ENCODE results near the gene DVL2.

- TF ChIP-seq, protein P1, sequence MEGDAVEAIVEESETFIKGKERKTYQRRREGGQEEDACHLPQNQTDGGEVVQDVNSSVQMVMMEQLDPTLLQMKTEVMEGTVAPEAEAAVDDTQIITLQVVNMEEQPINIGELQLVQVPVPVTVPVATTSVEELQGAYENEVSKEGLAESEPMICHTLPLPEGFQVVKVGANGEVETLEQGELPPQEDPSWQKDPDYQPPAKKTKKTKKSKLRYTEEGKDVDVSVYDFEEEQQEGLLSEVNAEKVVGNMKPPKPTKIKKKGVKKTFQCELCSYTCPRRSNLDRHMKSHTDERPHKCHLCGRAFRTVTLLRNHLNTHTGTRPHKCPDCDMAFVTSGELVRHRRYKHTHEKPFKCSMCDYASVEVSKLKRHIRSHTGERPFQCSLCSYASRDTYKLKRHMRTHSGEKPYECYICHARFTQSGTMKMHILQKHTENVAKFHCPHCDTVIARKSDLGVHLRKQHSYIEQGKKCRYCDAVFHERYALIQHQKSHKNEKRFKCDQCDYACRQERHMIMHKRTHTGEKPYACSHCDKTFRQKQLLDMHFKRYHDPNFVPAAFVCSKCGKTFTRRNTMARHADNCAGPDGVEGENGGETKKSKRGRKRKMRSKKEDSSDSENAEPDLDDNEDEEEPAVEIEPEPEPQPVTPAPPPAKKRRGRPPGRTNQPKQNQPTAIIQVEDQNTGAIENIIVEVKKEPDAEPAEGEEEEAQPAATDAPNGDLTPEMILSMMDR (conservative IDR thresholded peaks at IDR 0.05; ENCODE audit: low read depth, low read length): no peak
- no peak for TF ChIP-seq EZH2 (IDR thresholded peaks at IDR 0.05; ENCODE audit: low read length, unreplicated experiment)
Measured at GRCh38 chr17:7177954-7178477, 56.3 kb downstream of the DVL2 start.

All from PC-3 (cell line).